B cell (primary cell): Measurements from ENCODE around the gene METTL26.

Experiments used
- EZH2 ChIP-seq: IDR thresholded peaks from 2 replicates; pipeline ENCODE4 v1.6.1; 2012; ENCODE audit warnings: borderline replicate concordance, low read depth, mild to moderate bottlenecking, moderate library complexity, low read length; ENCODE audit not compliant: insufficient read depth, poor library complexity, severe bottlenecking
- TF ChIP-seq, protein P1 (sequence below): fragments of 200-600 bp; IDR thresholded peaks from one replicate; pipeline ENCODE4 v1.8.0; 2022; ENCODE audit warnings: antibody characterized with exemption, mild to moderate bottlenecking

GRCh38 chr16:608019-608418, 28.1 kb downstream of the METTL26 start:
- TF ChIP-seq, protein P1, sequence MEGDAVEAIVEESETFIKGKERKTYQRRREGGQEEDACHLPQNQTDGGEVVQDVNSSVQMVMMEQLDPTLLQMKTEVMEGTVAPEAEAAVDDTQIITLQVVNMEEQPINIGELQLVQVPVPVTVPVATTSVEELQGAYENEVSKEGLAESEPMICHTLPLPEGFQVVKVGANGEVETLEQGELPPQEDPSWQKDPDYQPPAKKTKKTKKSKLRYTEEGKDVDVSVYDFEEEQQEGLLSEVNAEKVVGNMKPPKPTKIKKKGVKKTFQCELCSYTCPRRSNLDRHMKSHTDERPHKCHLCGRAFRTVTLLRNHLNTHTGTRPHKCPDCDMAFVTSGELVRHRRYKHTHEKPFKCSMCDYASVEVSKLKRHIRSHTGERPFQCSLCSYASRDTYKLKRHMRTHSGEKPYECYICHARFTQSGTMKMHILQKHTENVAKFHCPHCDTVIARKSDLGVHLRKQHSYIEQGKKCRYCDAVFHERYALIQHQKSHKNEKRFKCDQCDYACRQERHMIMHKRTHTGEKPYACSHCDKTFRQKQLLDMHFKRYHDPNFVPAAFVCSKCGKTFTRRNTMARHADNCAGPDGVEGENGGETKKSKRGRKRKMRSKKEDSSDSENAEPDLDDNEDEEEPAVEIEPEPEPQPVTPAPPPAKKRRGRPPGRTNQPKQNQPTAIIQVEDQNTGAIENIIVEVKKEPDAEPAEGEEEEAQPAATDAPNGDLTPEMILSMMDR, result no peak
- no peak for TF ChIP-seq EZH2
